Heart left ventricle (tissue), 13 donors: Measurements from ENCODE around the gene KIRREL3.

Experiments used
- CTCF ChIP-seq, 12 donors: fragments of 200-600 bp; sonication (generic) in 4 of 12; IDR thresholded peaks; one replicate each; pipeline versions ENCODE4 v1.5.0 to v1.8.0; 2018 to 2022; ENCODE audit warnings: antibody characterized with exemption in 12 of 12, mild to moderate bottlenecking in 5 of 12
- POLR2A ChIP-seq, 2 donors: fragments of 450-650 bp; IDR thresholded peaks; one replicate each; pipeline ENCODE4 v1.6.1; 2017; ENCODE audit warnings: antibody characterized with exemption in 2 of 2, mild to moderate bottlenecking in 2 of 2, moderate library complexity in 2 of 2
- donor health status: ischemic (EF 13 %, LVEDD 7.1; RV severe dilation, severe dysfunction).
- donor health status: DM: no; HTN: yes; CAD: no.
- donor health status: DM: no; HTN: no; CAD: no.
- donor health status: ischemic (EF 25% LVEDD 6.9; RV normal size, moderate dysfunction).
- donor health status: ischemic (EF 25% LVEDD 5.7; RV mildly dilated, moderate dysfunction).
- donor health status: ischemic (EF 35%, LVEDD 5.7; RV mildly dilated, moderate dysfunction).
- donor health status: nonischemic (EF 11% LVEDD 7.7; RV severe dilation, severe dysfunction).
- donor health status: DM: yes; HTN: yes; CAD: no.
- donor health status: PGD.
- donor health status: ischemic (EF 29% LVEDD 5.4; RV normal size, mild dysfunction).
- donor health status: nonischemic (EF 23%, LVEDD 6.1; RV moderate dilation, normal function).

DNA sequence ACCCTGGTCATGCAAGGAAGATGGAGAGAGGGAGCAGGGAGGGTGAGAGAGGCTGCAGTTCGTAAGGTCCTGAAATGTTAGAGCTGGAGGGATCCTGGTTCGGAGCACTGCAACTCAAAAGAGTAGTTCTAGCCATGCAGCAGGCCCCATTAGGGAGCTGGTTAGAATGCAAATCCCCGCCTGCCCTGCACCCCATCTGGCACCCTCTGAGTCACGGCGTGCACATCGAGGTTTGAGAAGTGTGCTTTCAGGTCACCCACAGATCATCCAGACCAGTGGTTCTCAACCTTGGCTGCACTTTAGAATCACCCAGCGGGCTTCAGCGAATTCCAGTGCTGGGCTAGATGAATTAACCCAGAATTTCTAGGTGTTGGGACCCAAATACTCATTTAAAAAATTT is 596.9 kb downstream of the KIRREL3 start:
- TF ChIP-seq CTCF (IDR thresholded peaks at IDR 0.05) (no peak), POLR2A (IDR thresholded peaks at IDR 0.05) (no peak)
